ENCODE data around the gene GGA3.

DNA sequence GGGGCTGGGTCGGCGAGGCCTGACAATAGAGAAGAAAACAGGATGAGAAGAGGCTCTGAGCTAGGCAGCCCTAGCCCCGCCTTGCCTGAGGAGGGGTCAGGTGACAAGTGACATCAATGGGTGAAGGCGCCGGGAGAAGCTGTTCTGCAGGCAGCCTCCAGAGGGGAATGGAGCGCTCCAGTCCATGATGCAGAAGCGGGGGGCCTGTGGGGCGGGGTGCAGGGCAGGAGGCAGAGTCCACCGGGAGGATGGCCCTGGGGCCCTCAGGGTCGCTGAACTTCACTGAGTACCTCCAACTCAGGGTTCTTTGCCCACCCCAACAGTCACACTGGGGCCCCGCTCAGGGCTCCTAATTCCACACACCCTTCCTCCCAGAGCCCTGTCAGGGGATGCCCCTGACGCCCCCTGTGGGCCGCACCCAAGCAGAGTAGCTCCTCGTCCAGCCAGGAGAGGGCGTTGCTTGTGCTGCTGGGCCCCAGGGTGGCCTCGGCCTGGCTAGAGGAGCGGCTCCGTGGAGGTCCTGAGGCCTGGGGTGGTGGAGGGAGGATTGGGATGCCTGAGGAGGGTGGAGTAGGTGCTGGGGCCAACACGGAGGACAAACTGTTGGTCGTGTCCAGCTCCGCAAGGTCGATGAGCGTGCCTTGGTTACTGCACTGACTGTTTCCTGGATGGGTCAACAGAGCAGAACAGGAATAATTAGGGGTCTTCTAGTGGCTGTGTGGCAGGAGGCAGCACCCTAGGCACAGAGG lies 20.8 kb downstream of the GGA3 start:
- no peak for TF ChIP-seq POLR2AphosphoS5 (IDR thresholded peaks at IDR 0.05)
- TF ChIP-seq CTCF (IDR thresholded peaks at IDR 0.05) = peak; percentile 26 to 49 (median 39)
- TF ChIP-seq POLR2A (IDR thresholded peaks at IDR 0.05; ENCODE audit: low read depth) = no peak

Data from esophagus muscularis mucosa (tissue), 3 donors.